Islet precursor cell (in vitro differentiated cells): Measurements from ENCODE around the gene MYH11.

Experiments
- DNase-seq: peaks from one replicate; pipeline ENCODE4 v3.0.0-alpha.2; 2018

Gene MYH11

GRCh38 chr16:15856901-15857698, at the start of gene MYH11:
MYH11 (minus strand) TSS chr16:15857028; CDS start chr16:15838252, 18,776 bp downstream.
- DNase-seq, result peak; percentile 54

DNA sequence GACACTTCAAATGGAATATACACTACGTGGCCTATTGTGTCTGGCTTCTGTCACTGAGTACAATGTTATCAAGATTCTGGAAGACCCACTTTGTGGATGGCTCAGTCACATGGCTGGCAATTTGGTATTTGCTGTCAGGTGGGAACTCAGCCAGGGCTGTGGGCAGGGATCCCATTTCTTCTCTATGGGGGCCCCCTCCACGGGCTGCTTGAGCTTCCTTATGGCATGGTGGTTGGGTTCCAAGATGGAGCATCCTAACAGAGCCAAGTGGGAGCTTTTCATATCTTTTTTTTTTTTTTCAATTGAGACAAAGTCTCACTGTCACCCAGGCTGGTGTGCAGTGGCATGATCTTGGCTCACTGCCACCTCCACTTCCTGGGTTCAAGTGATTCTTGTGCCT, 49.6 kb upstream of the MYH11 start:
- DNase-seq, result no peak

DNA sequence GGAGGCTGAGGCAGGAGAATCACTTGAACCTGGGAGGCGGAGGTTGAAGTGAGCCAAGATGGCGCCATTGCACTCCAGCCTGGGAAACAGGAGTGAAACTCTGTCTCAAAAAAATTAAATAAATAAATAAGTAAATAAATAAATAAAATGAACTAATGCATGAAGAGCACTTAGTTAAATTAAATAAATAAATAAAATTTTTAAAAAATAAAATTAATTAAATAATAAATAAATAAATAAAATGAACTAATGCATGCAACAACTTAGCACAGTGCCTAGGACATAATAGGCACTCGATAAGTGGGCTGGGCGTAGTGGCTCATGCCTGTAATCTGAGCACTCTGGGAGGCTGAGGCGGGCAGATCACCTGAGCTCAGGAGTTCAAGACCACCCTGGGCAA, 47.1 kb upstream of the MYH11 start:
- no peak for DNase-seq

DNA sequence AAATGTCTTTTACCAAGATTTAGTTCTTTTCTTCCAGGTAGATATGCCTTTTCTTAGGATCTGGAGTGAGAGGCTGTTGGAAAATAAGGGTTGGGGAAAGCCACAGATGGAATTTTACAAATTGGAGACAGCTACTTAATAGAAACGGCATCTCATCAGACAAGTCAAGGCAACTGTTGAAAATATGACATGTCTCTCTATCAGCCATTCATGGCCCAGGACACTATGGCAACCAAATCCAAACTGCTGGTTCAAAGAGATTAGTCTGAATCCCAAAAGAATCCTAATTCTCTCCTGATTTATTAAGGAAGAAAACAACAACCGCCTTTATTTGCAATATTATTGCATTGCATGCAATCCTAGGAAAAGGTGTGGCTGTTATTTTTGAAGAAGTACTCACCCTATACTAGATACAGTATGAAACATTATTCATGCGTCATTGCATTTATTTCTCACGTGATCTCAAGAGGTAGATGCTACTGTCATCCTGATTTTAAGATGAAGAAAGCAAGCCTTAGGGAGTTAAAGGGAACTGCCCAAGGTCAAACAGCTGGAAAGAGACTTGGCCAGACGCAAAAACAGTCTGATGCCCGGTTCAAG, 44.2 kb upstream of the MYH11 start:
- DNase-seq, result no peak

- DNase-seq, result no peak
These were observed 43.5 kb upstream of the MYH11 start for GRCh38 chr16:15900357-15900756.

DNA sequence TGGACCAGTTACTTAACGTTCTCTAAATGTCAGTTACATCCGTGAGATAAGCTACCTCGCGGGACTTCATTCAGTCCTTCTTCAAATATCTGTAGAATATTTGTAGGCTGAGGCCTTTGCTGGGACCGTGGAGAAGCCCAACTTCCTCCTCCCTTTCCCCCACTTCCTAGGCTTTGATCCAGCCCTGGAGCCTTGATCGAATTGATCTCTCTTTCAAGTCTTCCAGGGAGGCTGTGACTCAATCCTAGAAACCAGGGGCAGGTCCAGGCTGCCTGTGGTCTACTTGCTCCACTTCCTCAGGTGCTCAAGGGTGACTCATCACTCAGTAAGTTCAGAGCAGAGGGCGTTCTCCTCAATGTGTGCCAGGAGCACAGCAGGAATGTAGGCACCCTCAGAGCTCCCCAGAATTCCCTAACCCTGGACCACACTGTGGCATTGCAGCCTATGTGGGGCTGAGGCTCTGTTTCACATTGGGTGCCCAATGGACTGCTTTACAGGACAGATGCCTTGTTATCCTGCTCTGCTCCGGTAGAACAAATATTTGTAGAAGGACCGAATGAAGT, 42.8 kb upstream of the MYH11 start:
- peak; percentile 96 for DNase-seq

- DNase-seq, result no peak
These were observed 41.8 kb upstream of the MYH11 start for GRCh38 chr16:15898654-15899053.

GRCh38 chr16:15897834-15898254, 41.0 kb upstream of the MYH11 start:
- no peak for DNase-seq

- DNase-seq, result no peak
These were observed 40.4 kb upstream of the MYH11 start for GRCh38 chr16:15897121-15897780.

- no peak for DNase-seq
These were observed 37.9 kb upstream of the MYH11 start for GRCh38 chr16:15894571-15895374.

GRCh38 chr16:15891508-15891907, 34.7 kb upstream of the MYH11 start:
- no peak for DNase-seq

GRCh38 chr16:15888072-15888976, 31.5 kb upstream of the MYH11 start, which contains the start of gene CEP20:
CEP20 (minus strand) TSS chr16:15888603; CDS start chr16:15888585, 18 bp downstream.
- peak; percentile 99 for DNase-seq

GRCh38 chr16:15887283-15887682, 30.5 kb upstream of the MYH11 start:
- no peak for DNase-seq

- DNase-seq, result no peak
These were observed 29.2 kb upstream of the MYH11 start for GRCh38 chr16:15886078-15886477.

- no peak for DNase-seq
These were observed 28.8 kb upstream of the MYH11 start for GRCh38 chr16:15885560-15886001.

GRCh38 chr16:15882563-15882962, 25.7 kb upstream of the MYH11 start:
- DNase-seq, result no peak

GRCh38 chr16:15881794-15882379, 25.1 kb upstream of the MYH11 start:
- DNase-seq, result no peak

DNA sequence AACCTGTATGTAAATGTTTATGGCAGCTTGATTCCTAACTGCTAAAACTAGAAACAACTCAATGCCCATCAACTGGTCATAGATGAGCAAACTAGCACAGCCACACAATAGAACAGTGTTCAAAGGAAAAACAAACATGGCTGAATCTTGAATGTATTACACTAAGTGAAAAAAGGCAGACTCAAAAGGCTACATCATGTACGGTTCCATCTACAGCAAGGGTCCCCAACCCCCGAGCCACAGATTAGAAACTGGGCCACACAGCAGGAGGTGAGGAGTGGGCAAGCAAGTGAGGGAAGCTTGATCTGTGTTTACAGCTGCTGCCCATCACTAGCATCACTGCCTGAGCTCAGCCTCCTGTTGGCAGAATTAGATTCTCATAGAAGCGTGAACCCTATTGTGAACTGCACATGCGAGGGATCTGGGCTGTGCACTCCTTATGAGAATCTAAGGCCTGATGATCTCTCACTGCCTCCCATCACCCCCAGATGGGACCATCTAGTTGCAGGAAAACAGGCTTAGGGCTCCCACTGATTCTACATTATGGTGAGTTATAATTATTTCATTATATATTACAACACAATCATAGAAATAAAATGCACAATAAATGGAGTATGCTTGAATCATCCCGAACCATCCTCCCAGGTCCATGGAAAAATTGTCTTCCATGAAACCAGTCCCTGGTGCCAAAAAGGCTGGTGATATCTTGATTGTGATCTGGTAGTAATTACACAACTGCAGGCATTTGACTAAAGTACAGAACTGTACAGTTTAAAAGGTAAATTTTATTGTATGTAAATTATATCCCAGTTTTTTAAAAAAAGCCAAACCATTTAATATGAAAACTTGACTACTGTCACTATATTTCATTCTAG, 23.8 kb upstream of the MYH11 start:
- DNase-seq, result no peak

GRCh38 chr16:15879255-15879811, 22.5 kb upstream of the MYH11 start:
- DNase-seq, result no peak

DNA sequence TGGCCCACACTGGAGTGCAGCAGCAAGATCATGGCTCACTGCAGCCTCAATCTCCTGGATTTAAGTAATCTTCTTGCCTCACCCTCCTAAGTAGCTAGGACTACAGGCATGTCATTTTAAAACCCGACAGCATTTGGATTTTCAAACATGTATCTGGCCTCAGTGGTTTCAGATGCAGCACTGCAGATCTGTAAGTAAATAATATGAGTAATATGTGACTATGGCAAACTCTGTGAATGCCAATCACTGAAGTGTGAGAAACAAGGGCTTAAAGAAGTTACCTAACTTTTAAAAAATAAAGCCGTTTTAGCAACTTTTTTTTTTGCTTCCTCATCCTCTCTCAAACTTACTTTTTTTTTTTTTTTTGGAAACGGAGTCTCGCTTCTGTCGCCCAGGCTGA, 19.7 kb upstream of the MYH11 start:
- DNase-seq, result no peak
